ENCODE results near the gene ARL8B. TPM values are rescaled to one million over a fixed set of nuclear protein-coding genes. Genes with fewer than 3 reads are reported as not detected.

ARL8B gene
- total and polyA plus RNA-seq, 9 donors, result 27.1 to 70.6 (median 49.8) TPM

- Histone ChIP-seq H3K27me3 (no peaks in the 10 kb centered on the region), H3K36me3 (no peaks in the 10 kb centered on the region), H3K9me3 (no peaks in the 10 kb centered on the region), H3K27ac (no peak overlapping the region), H3K4me1 (ENCODE audit: insufficient read depth) (no peaks in the 10 kb centered on the region), H3K4me3 (no peak overlapping the region)
- TF ChIP-seq POLR2A (IDR thresholded peaks at IDR 0.05), result no peak
- TF ChIP-seq CTCF (IDR thresholded peaks at IDR 0.05), result no peak
- no peak for TF ChIP-seq EP300 (IDR thresholded peaks at IDR 0.05)
- intact Hi-C loops (cut with DNase I), result no loop called here
- DNase-seq, result no peak
- WGBS, 3 donors, result 45 to 55% (median 52%) methylated on average over 6 of the region's 6 CpGs
These were observed 6.5 kb upstream of the ARL8B start for GRCh38 chr3:5115506-5116162.

GRCh38 chr3:5116538-5116937 is 5.6 kb upstream of the ARL8B start:
- TF ChIP-seq EP300 (IDR thresholded peaks at IDR 0.05), result no peak
- no peak for TF ChIP-seq POLR2A (IDR thresholded peaks at IDR 0.05)
- TF ChIP-seq CTCF (IDR thresholded peaks at IDR 0.05), result no peak
- H3K27me3 ChIP-seq, result no peaks in the 10 kb centered on the region
- H3K36me3 ChIP-seq, result no peaks in the 10 kb centered on the region
- H3K9me3 ChIP-seq, result no peaks in the 10 kb centered on the region
- no peaks in the 10 kb centered on the region for H3K4me1 ChIP-seq (ENCODE audit: insufficient read depth)
- WGBS, 3 donors, result 65 to 67% (median 66%) methylated on average over 3 of the region's 3 CpGs
- H3K27ac ChIP-seq, result no peak overlapping the region
- no peak overlapping the region for H3K4me3 ChIP-seq
- intact Hi-C loops (cut with DNase I), result no loop called here
- no peak for DNase-seq

- Histone ChIP-seq H3K36me3 (no peaks in the 10 kb centered on the region), H3K4me3 (no peak overlapping the region), H3K4me1 (ENCODE audit: insufficient read depth) (peaks cover 3% of the 10 kb centered on the region), H3K27me3 (no peaks in the 10 kb centered on the region), H3K9me3 (no peaks in the 10 kb centered on the region), H3K27ac (no peak overlapping the region)
- 73 to 83% (median 78%) methylated on average over 3 of the region's 3 CpGs for WGBS, 3 donors
- intact Hi-C loops (cut with DNase I), result loop anchor here in 2 of 4 donors (5.0 kb wide), 1 partner anchor 67 kb away; the partner anchor contains the start of gene EDEM1 (in 2 of the 2)
- TF ChIP-seq CTCF (IDR thresholded peaks at IDR 0.05) (no peak), EP300 (IDR thresholded peaks at IDR 0.05) (no peak), POLR2A (IDR thresholded peaks at IDR 0.05) (no peak)
- DNase-seq, result no peak
These were observed 1.6 kb upstream of the ARL8B start for GRCh38 chr3:5120446-5120845.

GRCh38 chr3:5122741-5123706 is 932 bp downstream of the ARL8B start:
- 3 to 7% (median 4%) methylated on average over 30 to 31 of the region's 31 CpGs for WGBS, 3 donors
- Histone ChIP-seq H3K9me3 (no peaks in the 10 kb centered on the region), H3K4me1 (ENCODE audit: insufficient read depth) (peaks cover 3% of the 10 kb centered on the region), H3K36me3 (no peaks in the 10 kb centered on the region), H3K27ac (peak overlapping the region; percentile 62 to 69), H3K27me3 (no peaks in the 10 kb centered on the region), H3K4me3 (peak overlapping the region; percentile 97)
- DNase-seq, result peak in 2 of 5 donors; percentile 39 to 41
- TF ChIP-seq POLR2A (IDR thresholded peaks at IDR 0.05), result no peak
- TF ChIP-seq CTCF (IDR thresholded peaks at IDR 0.05), result no peak
- no peak for TF ChIP-seq EP300 (IDR thresholded peaks at IDR 0.05)
- intact Hi-C loops (cut with DNase I), result loop anchor here in 2 of 4 donors (5.0 kb wide), 1 partner anchor 64 kb away; the partner anchor contains the start of gene EDEM1 (in 2 of the 2)

Data from ovary (tissue), 9 donors.